H9 (cell line): Measurements from ENCODE around the gene EIF5A. TPM values are rescaled to one million over a fixed set of nuclear protein-coding genes. Genes with fewer than 3 reads are reported as not detected.
A peak's percentile ranks its signal among the peaks of the same experiment; 100 is the strongest.

ENCODE experiments used
- DNase-seq: peaks from one replicate; pipeline ENCODE4 v3.0.0-alpha.2; 2017
- H2AFZ ChIP-seq: one replicate; pipeline ENCODE4 v1.6.1; 2013; ENCODE audit warnings: mild to moderate bottlenecking, low read length, control low read depth, moderate library complexity
- H2AK5ac ChIP-seq: 2 replicates; pipeline ENCODE4 v1.6.1; 2013; ENCODE audit warnings: low read length, control low read depth, mixed read lengths; ENCODE audit not compliant: insufficient read length
- H2BK120ac ChIP-seq: one replicate; pipeline ENCODE4 v1.6.1; 2013; ENCODE audit warnings: low read depth, mild to moderate bottlenecking, low read length, control low read depth, inconsistent platforms; ENCODE audit not compliant: poor library complexity, severe bottlenecking
- H2BK12ac ChIP-seq: 2 replicates; pipeline ENCODE4 v1.6.1; 2013; ENCODE audit warnings: low read length, control low read depth, mixed read lengths, low read depth; ENCODE audit not compliant: insufficient read length
- H2BK15ac ChIP-seq: 2 replicates; pipeline ENCODE4 v1.6.1; 2013; ENCODE audit warnings: low read depth, low read length, control low read depth
- H2BK20ac ChIP-seq: one replicate; pipeline ENCODE4 v1.6.1; 2013; ENCODE audit warnings: low read depth, mild to moderate bottlenecking, low read length, control low read depth, inconsistent platforms; ENCODE audit not compliant: poor library complexity, severe bottlenecking
- H2BK5ac ChIP-seq: 2 replicates; pipeline ENCODE4 v1.6.1; 2013; ENCODE audit warnings: low read length, control low read depth, mixed read lengths; ENCODE audit not compliant: insufficient read length
- H3K14ac ChIP-seq: 2 replicates; pipeline ENCODE4 v1.6.1; 2013; ENCODE audit warnings: low read length, control low read depth; ENCODE audit not compliant: insufficient read depth
- H3K18ac ChIP-seq: 2 replicates; pipeline ENCODE4 v1.6.1; 2013; ENCODE audit warnings: low read depth, mild to moderate bottlenecking, mixed read lengths, low read length, control low read depth; ENCODE audit not compliant: insufficient read length
- H3K23ac ChIP-seq: 2 replicates; pipeline ENCODE4 v1.6.1; 2013; ENCODE audit warnings: low read length, control low read depth, mixed read lengths, low read depth; ENCODE audit not compliant: insufficient read length
- H3K23me2 ChIP-seq: 2 replicates; pipeline ENCODE4 v1.6.1; 2013; ENCODE audit warnings: low read depth, mild to moderate bottlenecking, mixed read lengths, low read length, control low read depth; ENCODE audit not compliant: insufficient read length, poor library complexity, severe bottlenecking
- H3K27ac ChIP-seq: 2 replicates; pipeline ENCODE4 v1.5.1; 2013; ENCODE audit warnings: low read length, control low read depth, mixed read lengths, low read depth; ENCODE audit not compliant: insufficient read length
- H3K27me3 ChIP-seq: 2 replicates; pipeline ENCODE4 v1.6.1; 2013; ENCODE audit warnings: low read length, control low read depth, inconsistent platforms; ENCODE audit not compliant: insufficient read depth
- H3K4ac ChIP-seq: 2 replicates; pipeline ENCODE4 v1.6.1; 2013; ENCODE audit warnings: low read depth, mild to moderate bottlenecking, control low read depth, inconsistent platforms, low read length, moderate library complexity
- H3K4me1 ChIP-seq: 2 replicates; pipeline ENCODE4 v1.6.1; 2013; ENCODE audit warnings: low read length, control low read depth, inconsistent platforms; ENCODE audit not compliant: insufficient read depth
- H3K4me2 ChIP-seq: 2 replicates; pipeline ENCODE4 v1.6.1; 2013; ENCODE audit warnings: low read length, control low read depth, mixed read lengths; ENCODE audit not compliant: insufficient read length, insufficient read depth
- H3K56ac ChIP-seq: 2 replicates; pipeline ENCODE4 v1.6.1; 2013; ENCODE audit warnings: low read depth, mild to moderate bottlenecking, mixed read lengths, low read length, control low read depth; ENCODE audit not compliant: insufficient read length
- H3K79me1 ChIP-seq: 2 replicates; pipeline ENCODE4 v1.6.1; 2013; ENCODE audit warnings: low read depth, mild to moderate bottlenecking, moderate library complexity, low read length, control low read depth, inconsistent platforms; ENCODE audit not compliant: insufficient read depth, poor library complexity, severe bottlenecking
- H3K79me2 ChIP-seq: 2 replicates; pipeline ENCODE4 v1.6.1; 2013; ENCODE audit warnings: low read length, control low read depth, inconsistent platforms; ENCODE audit not compliant: insufficient read depth
- H3K9ac ChIP-seq: 2 replicates; pipeline ENCODE4 v1.6.1; 2013; ENCODE audit warnings: low read length, control low read depth, mixed read lengths; ENCODE audit not compliant: insufficient read length; ENCODE audit errors: extremely low read depth
- H3K9me3 ChIP-seq: one replicate; pipeline ENCODE4 v1.6.1; 2013; ENCODE audit warnings: low read depth, low read length, inconsistent platforms; ENCODE audit not compliant: control insufficient read depth
- H3T11ph ChIP-seq: one replicate; pipeline ENCODE4 v1.6.1; 2013; ENCODE audit warnings: mild to moderate bottlenecking, low read length, control low read depth, inconsistent platforms
- H4K20me1 ChIP-seq: one replicate; pipeline ENCODE4 v1.6.1; 2013; ENCODE audit not compliant: control insufficient read depth, insufficient read length, insufficient read depth
- H4K5ac ChIP-seq: 2 replicates; pipeline ENCODE4 v1.6.1; 2013; ENCODE audit warnings: low read depth, mild to moderate bottlenecking, mixed read lengths, low read length, control low read depth; ENCODE audit not compliant: insufficient read length
- H4K8ac ChIP-seq: replicated peaks from 2 replicates; pipeline ENCODE4 v1.6.1; 2013; ENCODE audit warnings: low read length, control low read depth, mixed read lengths, low read depth; ENCODE audit not compliant: insufficient read length
- H4K91ac ChIP-seq: 2 replicates; pipeline ENCODE4 v1.6.1; 2013; ENCODE audit warnings: low read depth, mild to moderate bottlenecking, moderate library complexity, mixed read lengths, low read length, control low read depth; ENCODE audit not compliant: insufficient read length
- H3K27ac Mint-ChIP-seq, 3 experiments: 2 replicates in 2 of 3; 3 replicates in 1 of 3; pipeline ENCODE4 v1.8.0; 2020 to 2021; ENCODE audit warnings: mixed read lengths in 3 of 3, mild to moderate bottlenecking in 1 of 3, moderate library complexity in 1 of 3
- H3K27me3 Mint-ChIP-seq: 2 replicates; pipeline ENCODE4 v1.8.0; 2021; ENCODE audit warnings: low read depth, mild to moderate bottlenecking, moderate library complexity, mixed read lengths
- H3K36me3 Mint-ChIP-seq, 3 experiments: 2 replicates in 2 of 3; 3 replicates in 1 of 3; pipeline ENCODE4 v1.8.0; 2020 to 2021; ENCODE audit warnings: low read depth in 3 of 3, mixed read lengths in 3 of 3; ENCODE audit not compliant: insufficient read depth in 1 of 3
- H3K4me1 Mint-ChIP-seq, 2 experiments: 2 replicates each; pipeline ENCODE4 v1.8.0; 2020; ENCODE audit warnings: mixed read lengths in 2 of 2
- H3K4me3 Mint-ChIP-seq, 2 experiments: 2 replicates in 1 of 2; 3 replicates in 1 of 2; pipeline ENCODE4 v1.8.0; 2020 to 2021; ENCODE audit warnings: mild to moderate bottlenecking in 2 of 2, mixed read lengths in 2 of 2, moderate library complexity in 1 of 2
- H3K9me3 Mint-ChIP-seq, 2 experiments: 2 replicates in 1 of 2; 3 replicates in 1 of 2; pipeline ENCODE4 v1.8.0; 2020; ENCODE audit warnings: mild to moderate bottlenecking in 2 of 2, mixed read lengths in 2 of 2, moderate library complexity in 1 of 2
- CTCF ChIP-seq: fragments of 200-600 bp; sonication (generic); conservative IDR thresholded peaks from 3 replicates; pipeline ENCODE4 v1.8.0; 2021; ENCODE audit warnings: antibody characterized with exemption, mild to moderate bottlenecking
- WGBS: extraction: QIAGEN DNeasy Blood & Tissue Kit; methylation state at CpG from one replicate; pipeline ENCODE4 v1.1.7; 2013; ENCODE audit warnings: missing lambda C conversion rate, low lambda C conversion rate, mixed read lengths; ENCODE audit not compliant: insufficient read length; ENCODE audit errors: extremely low coverage; 5-methylcytosine and 5-hydroxymethylcytosine counted together
- total RNA-seq: library from RNA; stranded (reverse); gene quantifications from 2 replicates; pipeline ENCODE4 v1.2.1, GENCODE V29; 2021

EIF5A gene
- total RNA-seq, 1 experiment from 2014 or later = 978 TPM

GRCh38 chr17:7327501-7327900 lies 20.1 kb downstream of the EIF5A start:
- H3K4me3 Mint-ChIP-seq = peak overlapping the region; percentile 42 to 46; a peak in 2 of 5 replicates
- H3K79me2 ChIP-seq = peaks cover 2% of the 10 kb centered on the region; the same call in 1 of the 2 replicates
- no peak overlapping the region for H3K27ac ChIP-seq
- H3T11ph ChIP-seq = no peak overlapping the region
- H2AK5ac ChIP-seq = no peak overlapping the region
- no peaks in the 10 kb centered on the region for H3K27me3 Mint-ChIP-seq
- TF ChIP-seq CTCF = no peak
- H2BK12ac ChIP-seq = no peak overlapping the region
- no peaks in the 10 kb centered on the region for H3K27me3 ChIP-seq
- no peaks in the 10 kb centered on the region for H3K9me3 ChIP-seq
- no peak for DNase-seq
- H3K56ac ChIP-seq = no peak overlapping the region
- peaks cover 18 to 19% of the 10 kb centered on the region in 2 experiments for H3K4me1 Mint-ChIP-seq
- H2BK20ac ChIP-seq = no peak overlapping the region
- WGBS = no CpG with 5 or more reads among the region's 17 CpGs
- H3K36me3 Mint-ChIP-seq = peaks cover 18 to 41% (median 40%) of the 10 kb centered on the region in 3 experiments; a peak in 6 of 7 replicates
- H3K14ac ChIP-seq = no peak overlapping the region
- no peaks in the 10 kb centered on the region for H3K9me3 Mint-ChIP-seq
- H3K4me2 ChIP-seq = no peak overlapping the region
- no peak overlapping the region for H2BK15ac ChIP-seq
- no peaks in the 10 kb centered on the region for H3K79me1 ChIP-seq
- H3K4ac ChIP-seq = no peak overlapping the region
- no peak overlapping the region for H3K23ac ChIP-seq
- no peak overlapping the region for H4K8ac ChIP-seq
- H4K20me1 ChIP-seq = no peaks in the 10 kb centered on the region
- H3K4me1 ChIP-seq = no peaks in the 10 kb centered on the region
- peaks cover 14% of the 10 kb centered on the region for H3K23me2 ChIP-seq
- no peak overlapping the region for H2BK120ac ChIP-seq
- no peak overlapping the region for H3K18ac ChIP-seq
- no peak overlapping the region for H3K27ac Mint-ChIP-seq
- no peak overlapping the region for H2AFZ ChIP-seq
- no peak overlapping the region for H4K91ac ChIP-seq
- no peak overlapping the region for H2BK5ac ChIP-seq
- no peak overlapping the region for H3K9ac ChIP-seq
- H4K5ac ChIP-seq = no peak overlapping the region
